ENCODE measurements around the gene THRB.
A peak's percentile ranks its signal among the peaks of the same experiment; 100 is the strongest.

Gene THRB

DNA sequence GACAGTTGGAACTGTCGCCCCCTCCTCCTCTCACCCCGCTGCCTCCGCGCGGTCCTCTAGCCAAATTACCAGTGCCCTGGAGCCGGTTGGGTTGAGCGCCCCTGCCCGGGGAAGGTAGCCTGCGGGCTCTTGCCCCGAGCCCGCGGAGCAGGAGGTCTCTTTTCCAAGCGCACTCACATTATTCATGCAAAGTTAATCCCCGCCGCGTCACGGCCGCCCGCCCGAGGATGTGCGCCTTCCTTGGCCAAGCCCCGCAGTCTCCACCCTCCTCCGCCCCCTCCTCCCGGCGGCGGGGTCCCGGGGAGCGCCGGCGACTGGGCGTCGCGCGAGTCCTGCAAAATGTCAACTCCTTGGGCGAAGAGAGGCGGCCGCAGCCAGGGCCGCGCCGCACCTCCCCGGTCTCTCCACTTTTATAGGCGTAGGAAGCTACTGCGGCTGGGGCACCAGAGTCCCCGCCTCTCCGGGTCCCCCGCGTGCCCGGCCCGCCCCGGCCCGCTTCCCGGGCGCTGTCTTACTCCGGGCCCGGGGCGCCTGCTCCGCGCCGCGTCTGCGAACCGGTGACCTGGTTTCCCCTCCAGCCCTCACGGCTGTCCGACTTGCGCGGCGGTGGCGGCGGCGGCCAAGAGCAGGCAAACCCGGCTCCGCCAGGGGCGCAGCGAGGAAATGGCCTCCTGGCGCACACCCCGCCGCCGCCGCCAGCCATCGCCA, at the start of gene THRB:
Gene THRB, minus strand, starts transcription at position 233 of the 708 bp plus-strand sequence.
- peak; percentile 78 to 87 (median 82) for DNase-seq

- no peak for DNase-seq
Measured at GRCh38 chr3:24541935-24542334, 47.3 kb upstream of the THRB start.

DNA sequence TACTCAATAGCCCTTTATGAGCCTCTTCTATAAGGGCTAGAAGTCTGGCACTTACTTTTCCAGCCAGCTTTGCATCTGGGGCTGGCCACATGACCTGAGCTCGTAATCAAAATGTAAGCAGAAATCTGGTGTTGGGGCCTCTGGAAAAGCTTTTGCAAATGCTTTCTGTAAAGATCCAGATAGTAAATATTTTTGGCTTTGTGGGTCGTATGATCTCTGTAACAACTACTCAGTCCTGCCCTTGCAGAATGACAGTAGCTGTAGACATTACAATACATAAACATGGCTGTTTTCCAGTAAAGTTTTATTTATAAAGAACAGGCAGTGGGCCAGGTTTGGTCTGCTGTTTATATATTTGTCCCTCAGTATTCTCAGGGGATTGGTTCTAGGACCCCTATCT, 46.2 kb upstream of the THRB start:
- DNase-seq, result no peak

DNA sequence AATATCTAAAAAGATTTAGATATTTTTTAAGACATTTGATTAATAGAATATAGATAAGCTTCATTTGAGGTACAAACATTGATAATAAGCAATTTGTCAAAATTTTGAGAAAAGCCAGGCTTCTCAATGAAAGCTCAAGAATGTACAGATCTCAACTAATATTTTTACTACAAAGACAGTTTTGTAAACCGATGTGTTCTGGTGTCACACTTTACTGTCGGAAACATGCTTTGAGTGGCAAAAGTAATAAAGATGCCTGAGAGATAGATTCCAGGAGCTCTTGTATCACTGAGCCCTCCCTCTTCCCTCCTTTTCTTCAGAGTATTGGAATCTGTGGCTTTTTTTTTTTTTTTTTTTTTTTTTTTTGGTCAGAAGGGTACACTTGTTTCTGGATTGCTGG, 45.0 kb upstream of the THRB start:
- DNase-seq, result no peak

GRCh38 chr3:24538891-24539290, 44.2 kb upstream of the THRB start:
- no peak for DNase-seq

DNA sequence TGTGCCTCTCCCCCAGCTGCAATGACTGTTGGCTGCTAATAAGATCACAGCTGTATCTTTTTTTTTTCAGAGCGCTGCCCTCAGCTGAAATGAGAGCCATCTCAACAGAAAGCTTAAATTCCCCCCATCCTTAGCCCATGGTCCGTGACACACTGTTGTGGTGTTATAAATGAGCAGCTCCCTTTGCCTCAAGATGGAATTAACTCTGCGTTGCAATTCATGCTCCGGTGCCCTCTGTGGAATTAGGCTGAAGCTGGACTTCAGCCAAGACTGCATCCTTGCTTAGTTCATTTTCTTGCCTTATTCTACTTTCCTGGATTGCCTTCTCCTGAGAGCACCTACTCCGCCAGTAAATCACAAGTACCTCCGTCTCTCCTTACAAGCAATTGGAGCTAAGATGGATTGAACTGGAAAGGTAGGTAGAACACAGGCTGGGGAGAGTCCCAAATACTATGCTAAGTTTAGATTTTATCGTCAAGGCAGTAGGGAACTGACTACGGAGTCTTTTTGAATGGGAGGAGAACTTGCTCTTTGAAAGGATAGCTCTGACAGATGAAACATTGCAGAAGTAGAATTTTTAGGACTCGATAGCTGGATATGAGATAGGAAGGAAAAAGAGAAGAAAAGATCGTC, 39.0 kb upstream of the THRB start:
- DNase-seq, result no peak

GRCh38 chr3:24530471-24530870, 35.8 kb upstream of the THRB start:
- DNase-seq, result peak; percentile 62 to 79 (median 72)

GRCh38 chr3:24529210-24529609, 34.6 kb upstream of the THRB start:
- DNase-seq, result no peak

DNA sequence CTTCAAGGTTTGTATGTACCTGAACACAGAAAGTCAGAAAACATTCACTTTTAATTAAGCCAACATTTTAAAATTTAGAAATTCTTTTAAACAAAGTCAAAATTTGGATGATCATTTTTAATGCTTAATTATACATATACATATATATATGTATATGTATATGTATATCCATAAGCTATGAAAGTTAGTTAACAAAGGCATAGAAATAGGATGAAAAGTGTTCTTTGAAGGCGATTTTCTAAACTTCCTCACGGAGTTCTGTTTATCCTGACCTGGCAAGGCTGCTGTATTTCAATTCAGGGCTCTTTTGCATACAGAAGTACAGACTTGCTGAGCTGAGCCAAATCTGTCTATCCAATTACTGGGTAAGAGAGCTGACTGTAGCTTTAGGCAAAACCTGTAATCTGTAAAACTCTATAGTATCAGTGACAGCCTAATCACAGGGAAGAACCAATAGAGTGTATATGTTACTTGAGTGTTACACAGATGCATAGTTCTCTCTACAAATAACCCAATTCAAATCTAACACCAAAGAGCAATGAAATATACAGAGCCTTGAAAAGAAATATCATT, 32.1 kb upstream of the THRB start:
- DNase-seq, result no peak

- DNase-seq, result no peak
Measured at GRCh38 chr3:24525557-24525956, 30.9 kb upstream of the THRB start.

GRCh38 chr3:24525022-24525421, 30.4 kb upstream of the THRB start:
- DNase-seq, result no peak

DNA sequence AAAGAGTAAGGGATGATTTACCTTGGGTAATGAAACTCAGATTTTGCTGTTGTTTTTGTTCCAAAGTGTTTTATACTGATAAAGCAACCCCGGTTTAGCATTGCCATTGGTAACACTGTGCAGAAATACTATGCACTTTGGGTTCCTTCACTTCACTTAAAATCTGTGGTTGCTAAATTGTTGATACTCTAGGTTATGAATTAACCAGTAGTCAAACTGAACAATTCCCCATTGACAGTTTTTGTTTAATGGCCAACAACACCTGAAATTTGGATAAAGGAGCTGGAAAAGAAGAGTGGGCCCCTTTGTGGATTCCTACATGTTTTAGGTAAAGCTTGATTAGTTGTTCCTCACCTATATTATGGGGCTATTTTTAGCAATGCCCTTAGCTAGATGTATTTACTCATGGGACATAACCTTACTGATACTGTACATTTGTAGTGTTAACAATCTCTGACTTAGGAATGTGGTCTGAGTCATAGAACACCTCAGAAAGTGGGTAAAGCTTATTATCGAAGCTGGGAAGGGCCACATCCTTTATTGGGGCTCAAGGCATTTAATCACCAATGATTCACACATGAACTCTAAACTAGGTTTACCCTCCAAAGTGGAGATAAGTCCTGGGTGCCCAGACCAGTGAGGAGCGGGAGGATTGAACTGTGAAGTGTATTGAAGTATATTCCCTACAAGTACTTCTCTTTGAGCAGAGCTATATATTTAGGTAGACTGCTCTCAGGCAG, 29.5 kb upstream of the THRB start:
- DNase-seq, result no peak

DNA sequence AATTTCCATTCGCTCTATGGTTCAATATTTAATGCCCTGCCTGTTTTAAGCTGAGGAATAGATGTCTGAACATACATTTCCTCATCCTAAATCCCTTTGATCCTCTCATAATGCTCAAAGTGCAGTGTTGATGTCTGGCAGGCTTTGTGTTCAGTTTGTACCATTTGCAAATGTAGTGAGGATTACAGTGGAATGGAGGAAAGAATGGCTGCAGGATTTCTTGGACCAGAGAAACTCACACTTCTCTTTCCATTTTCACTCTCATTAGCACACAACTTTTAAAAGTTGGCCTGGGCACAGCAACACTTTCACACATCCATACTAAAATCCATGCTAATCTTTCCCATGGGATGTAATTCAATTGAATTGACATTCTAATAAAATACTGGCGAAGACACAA, 28.6 kb upstream of the THRB start:
- no peak for DNase-seq

DNA sequence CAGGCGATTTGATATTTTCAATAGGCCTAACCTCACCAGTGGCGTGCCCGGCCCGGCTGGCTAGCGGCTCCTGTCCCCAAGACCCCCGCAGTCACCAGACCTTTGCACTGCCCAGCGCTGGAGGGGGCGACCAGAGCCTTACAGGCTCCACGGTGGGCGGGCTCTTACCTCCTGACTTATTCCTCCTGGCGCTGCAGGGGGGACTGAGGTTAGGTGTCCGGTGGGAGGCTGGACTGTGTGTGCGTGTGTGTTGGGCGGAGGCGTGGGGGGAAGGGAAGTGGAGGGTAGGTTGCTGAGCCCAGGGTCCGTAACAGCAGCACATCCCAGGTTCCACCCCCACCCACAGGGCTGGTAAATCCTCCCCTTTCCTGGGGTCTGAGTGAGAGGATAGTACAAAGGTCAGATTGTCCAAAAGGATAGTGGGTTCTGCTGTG, 27.5 kb upstream of the THRB start:
- no peak for DNase-seq

- peak; percentile 46 to 75 (median 53) for DNase-seq
Measured at GRCh38 chr3:24521420-24522145, 26.9 kb upstream of the THRB start.

- no peak for DNase-seq
Measured at GRCh38 chr3:24520976-24521419, 26.3 kb upstream of the THRB start.

GRCh38 chr3:24520101-24520495, 25.4 kb upstream of the THRB start:
- no peak for DNase-seq

- peak in 2 of 3 donors; percentile 51 to 55 for DNase-seq
Measured at GRCh38 chr3:24519368-24520100, 24.9 kb upstream of the THRB start.

DNA sequence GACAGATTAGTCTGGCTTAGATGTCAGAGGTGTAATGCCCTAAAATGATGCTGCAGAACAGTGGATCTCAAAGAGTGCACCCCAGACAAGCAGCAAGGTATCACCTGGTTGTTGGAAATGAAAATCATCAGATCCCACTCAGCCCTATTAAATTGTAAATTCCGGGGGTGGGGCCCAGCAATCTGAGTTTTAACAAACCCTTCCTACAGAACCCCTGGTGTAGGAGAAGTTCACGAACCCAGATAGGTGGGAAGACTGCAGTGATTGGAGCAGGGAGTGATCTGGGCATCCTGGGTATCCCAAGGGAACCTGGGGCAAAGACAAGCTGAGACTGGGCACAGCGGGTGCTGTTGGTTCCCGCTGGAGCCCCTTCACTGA, 24.3 kb upstream of the THRB start:
- no peak for DNase-seq

- no peak for DNase-seq
Measured at GRCh38 chr3:24514119-24514518, 19.5 kb upstream of the THRB start.

- DNase-seq, result no peak
Measured at GRCh38 chr3:24513463-24513862, 18.8 kb upstream of the THRB start.

DNA sequence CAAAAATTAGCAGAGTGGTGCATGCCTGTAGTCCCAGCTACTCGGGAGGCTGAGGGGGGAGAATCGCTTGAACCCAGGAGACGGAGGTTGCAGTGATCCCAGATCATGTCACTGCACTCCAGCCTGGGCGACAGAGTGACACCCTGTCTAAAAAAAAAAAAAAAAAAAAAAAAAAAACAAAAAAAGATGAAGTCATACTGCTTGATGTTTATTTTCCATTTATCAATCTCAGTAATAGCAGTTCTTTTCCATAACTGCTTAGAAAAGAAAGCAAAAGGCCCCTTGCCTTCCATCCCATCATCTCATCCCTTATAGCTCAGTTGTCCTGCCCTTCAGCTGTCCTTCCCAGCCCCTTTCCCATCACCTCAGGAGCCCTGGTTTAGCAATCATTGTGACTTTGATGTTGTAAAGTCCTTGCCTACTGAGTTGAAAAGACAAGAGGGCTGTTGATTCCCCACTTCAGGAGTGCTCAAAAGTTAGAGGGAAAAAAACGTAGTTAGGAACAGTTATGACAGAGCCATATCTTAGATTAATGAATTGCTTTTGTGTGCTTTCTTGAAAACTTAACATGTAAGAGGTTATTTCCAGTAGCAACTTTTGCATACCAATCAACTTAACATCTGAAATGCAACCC, 18.0 kb upstream of the THRB start:
- no peak for DNase-seq
